Left renal cortex interstitium (tissue), 4 donors: ENCODE results near the gene TAB3. TPM values are rescaled to one million over a fixed set of nuclear protein-coding genes. Genes with fewer than 3 reads are reported as not detected.

Experiments used
- DNase-seq, 4 donors: peaks; one replicate each; pipeline ENCODE4 v3.0.0-alpha.2; 2013; ENCODE audit warnings: low read depth in 4 of 4, low spot score in 2 of 4, missing footprints in 1 of 4
- polyA plus RNA-seq, 4 donors: library from polyadenylated mRNA; unstranded; fragments of 120-200 nt; gene quantifications; one replicate each; pipeline ENCODE4 v1.2.1, GENCODE V29; 2013; ENCODE audit not compliant: insufficient read length in 4 of 4

The TAB3 gene
- polyA plus RNA-seq, 4 donors = 26.5 to 37.1 (median 31.9) TPM

GRCh38 chrX:30887288-30887687 is 1.8 kb downstream of the TAB3 start:
- no peak for DNase-seq

- no peak for DNase-seq
These were observed 3.9 kb downstream of the TAB3 start for GRCh38 chrX:30885136-30885535.

- no peak for DNase-seq
These were observed 5.9 kb downstream of the TAB3 start for GRCh38 chrX:30883138-30883537.

- no peak for DNase-seq
These were observed 7.3 kb downstream of the TAB3 start for GRCh38 chrX:30881797-30882196.

GRCh38 chrX:30881390-30881789 is 7.7 kb downstream of the TAB3 start:
- no peak for DNase-seq

GRCh38 chrX:30880058-30880457 is 9.0 kb downstream of the TAB3 start:
- DNase-seq = no peak

GRCh38 chrX:30876367-30876766 is 12.7 kb downstream of the TAB3 start:
- no peak for DNase-seq

- no peak for DNase-seq
These were observed 13.1 kb downstream of the TAB3 start for GRCh38 chrX:30875957-30876356.

- no peak for DNase-seq
These were observed 14.2 kb downstream of the TAB3 start for GRCh38 chrX:30874851-30875250.

- DNase-seq = no peak
These were observed 18.5 kb downstream of the TAB3 start for GRCh38 chrX:30870572-30870971.

GRCh38 chrX:30865612-30866011 is 23.4 kb downstream of the TAB3 start:
- DNase-seq = no peak

GRCh38 chrX:30865015-30865414 is 24.0 kb downstream of the TAB3 start:
- no peak for DNase-seq

GRCh38 chrX:30864383-30864785 is 24.7 kb downstream of the TAB3 start:
- DNase-seq = peak in 1 of 4 donors; percentile 2

- DNase-seq = peak in 2 of 4 donors; percentile 23 to 44
These were observed 25.1 kb downstream of the TAB3 start for GRCh38 chrX:30863974-30864373.

- DNase-seq = no peak
These were observed 31.0 kb downstream of the TAB3 start for GRCh38 chrX:30858098-30858497.

GRCh38 chrX:30851449-30851848 is 37.6 kb downstream of the TAB3 start:
- DNase-seq = no peak

GRCh38 chrX:30835373-30835772 is 53.7 kb downstream of the TAB3 start:
- DNase-seq = no peak

GRCh38 chrX:30833896-30834295 is 55.2 kb downstream of the TAB3 start:
- DNase-seq = no peak

- no peak for DNase-seq
These were observed 58.0 kb downstream of the TAB3 start for GRCh38 chrX:30831082-30831481.

GRCh38 chrX:30830326-30830943 is 58.6 kb downstream of the TAB3 start:
- no peak for DNase-seq

GRCh38 chrX:30824275-30824674 is 64.8 kb downstream of the TAB3 start:
- no peak for DNase-seq

- no peak for DNase-seq
These were observed 66.3 kb downstream of the TAB3 start for GRCh38 chrX:30822764-30823163.

GRCh38 chrX:30822068-30822681 is 66.9 kb downstream of the TAB3 start:
- no peak for DNase-seq
